CD4-positive, CD25-positive, alpha-beta regulatory T cell (primary cell): ENCODE measurements around the gene PTGFRN. TPM values are rescaled to one million over a fixed set of nuclear protein-coding genes. Genes with fewer than 3 reads are reported as not detected.

Experiments
- ATAC-seq, 2 donors: fragments of 150-1000 bp; cut with Tn5 transposase; one replicate each; pipeline ENCODE4 v1.10.0; 2021; ENCODE audit warnings: low read depth in 2 of 2, moderate number of reproducible peaks in 2 of 2, moderate library complexity in 1 of 2
- DNase-seq, 3 donors: peaks; one replicate each; pipeline versions ENCODE4 v3.0.0 to v3.0.0-alpha.2; 2012 to 2022; ENCODE audit warnings: mixed read lengths in 1 of 3
- H3K27ac ChIP-seq: one replicate; pipeline ENCODE4 v1.7.0; 2013; ENCODE audit warnings: mild to moderate bottlenecking, low read length; ENCODE audit not compliant: insufficient read depth, poor library complexity, severe bottlenecking
- H3K27me3 ChIP-seq: one replicate; pipeline ENCODE4 v1.7.0; 2013; ENCODE audit warnings: low read length; ENCODE audit not compliant: control insufficient read depth, insufficient read depth
- H3K36me3 ChIP-seq: one replicate; pipeline ENCODE4 v1.7.0; 2013; ENCODE audit warnings: mild to moderate bottlenecking, low read length, moderate library complexity; ENCODE audit not compliant: control insufficient read depth, insufficient read depth
- H3K4me1 ChIP-seq: 2 replicates; pipeline ENCODE4 v1.7.0; 2013; ENCODE audit warnings: mild to moderate bottlenecking, low read length; ENCODE audit not compliant: insufficient read depth, control insufficient read depth, poor library complexity, severe bottlenecking
- H3K4me3 ChIP-seq: one replicate; pipeline ENCODE4 v1.7.0; 2013; ENCODE audit warnings: low read depth, mild to moderate bottlenecking, low read length, moderate library complexity
- H3K9me3 ChIP-seq, 2 experiments: 1 replicate in 1 of 2; 2 replicates in 1 of 2; pipeline ENCODE4 v1.7.0; 2013; ENCODE audit warnings: low read length in 2 of 2, mild to moderate bottlenecking in 1 of 2, moderate library complexity in 1 of 2; ENCODE audit not compliant: control insufficient read depth in 2 of 2
- H3K27ac Mint-ChIP-seq, 3 donors: one replicate each; pipeline ENCODE4 v1.8.0; 2020 to 2022; ENCODE audit warnings: mild to moderate bottlenecking in 3 of 3, mixed read lengths in 3 of 3, moderate library complexity in 2 of 3
- H3K27me3 Mint-ChIP-seq: one replicate; pipeline ENCODE4 v1.8.0; 2022; ENCODE audit warnings: mild to moderate bottlenecking, mixed read lengths
- H3K36me3 Mint-ChIP-seq: one replicate; pipeline ENCODE4 v1.8.0; 2020; ENCODE audit warnings: mixed read lengths
- H3K4me1 Mint-ChIP-seq, 4 donors: one replicate each; pipeline ENCODE4 v1.8.0; 2020 to 2022; ENCODE audit warnings: mixed read lengths in 4 of 4, mild to moderate bottlenecking in 1 of 4
- H3K4me3 Mint-ChIP-seq, 4 donors: one replicate each; pipeline ENCODE4 v1.8.0; 2020 to 2022; ENCODE audit warnings: mild to moderate bottlenecking in 4 of 4, mixed read lengths in 4 of 4, moderate library complexity in 3 of 4
- H3K9me3 Mint-ChIP-seq, 7 donors: one replicate each; pipeline ENCODE4 v1.8.0; 2020 to 2022; ENCODE audit warnings: mixed read lengths in 7 of 7, mild to moderate bottlenecking in 3 of 7, moderate library complexity in 2 of 7
- polyA plus RNA-seq, 4 donors: library from polyadenylated mRNA; unstranded; fragments of 300-500 nt; fragmentation: Illumina TruSeq; gene quantifications; one replicate each; pipeline ENCODE4 v1.2.3, GENCODE V29; 2021
- total RNA-seq: library from RNA; stranded (reverse); gene quantifications from one replicate; pipeline ENCODE4 v1.2.3, GENCODE V29; 2022

The PTGFRN gene
- total and polyA plus RNA-seq, 5 donors from 2014 or later, result 0.02 to 0.17 (median 0.10) TPM; not detected in 2

- H3K27me3 ChIP-seq, result no peaks in the 10 kb centered on the region
- no peak overlapping the region for H3K4me3 ChIP-seq
- no peak overlapping the region for H3K4me3 Mint-ChIP-seq
- peak overlapping the region in 1 of 3 donors; percentile 37 for H3K27ac Mint-ChIP-seq
- peaks cover 0 to 4% (median 0%) of the 10 kb centered on the region in 7 donors for H3K9me3 Mint-ChIP-seq
- no peaks in the 10 kb centered on the region for H3K36me3 ChIP-seq
- peaks cover 20% of the 10 kb centered on the region for H3K4me1 ChIP-seq
- no peak overlapping the region for H3K27ac ChIP-seq
- no peak for DNase-seq
- peaks cover 8 to 37% (median 21%) of the 10 kb centered on the region in 4 donors for H3K4me1 Mint-ChIP-seq
- no peak for ATAC-seq
- no peaks in the 10 kb centered on the region for H3K27me3 Mint-ChIP-seq
- H3K36me3 Mint-ChIP-seq, result no peaks in the 10 kb centered on the region
- H3K9me3 ChIP-seq, result no peaks in the 10 kb centered on the region
These were observed 74.9 kb downstream of the PTGFRN start for GRCh38 chr1:116984406-116985160.

- no peaks in the 10 kb centered on the region for H3K27me3 Mint-ChIP-seq
- H3K27ac ChIP-seq, result peak overlapping the region; percentile 75
- no peaks in the 10 kb centered on the region for H3K27me3 ChIP-seq
- peak overlapping the region; percentile 80 to 87 (median 82) for H3K4me3 Mint-ChIP-seq
- peaks cover 11 to 42% (median 24%) of the 10 kb centered on the region in 4 donors for H3K4me1 Mint-ChIP-seq
- no peaks in the 10 kb centered on the region for H3K36me3 Mint-ChIP-seq
- peak overlapping the region; percentile 86 for H3K4me3 ChIP-seq
- no peaks in the 10 kb centered on the region for H3K9me3 Mint-ChIP-seq
- DNase-seq (peak in 1 of 3 donors; percentile 17), ATAC-seq (peak; percentile 40 to 44)
- H3K9me3 ChIP-seq, result no peaks in the 10 kb centered on the region
- peak overlapping the region; percentile 92 to 99 (median 96) for H3K27ac Mint-ChIP-seq
- H3K4me1 ChIP-seq, result peaks cover 25% of the 10 kb centered on the region
- H3K36me3 ChIP-seq, result no peaks in the 10 kb centered on the region
These were observed 76.9 kb downstream of the PTGFRN start for GRCh38 chr1:116986421-116987255.

GRCh38 chr1:116987256-116987555 is 77.5 kb downstream of the PTGFRN start:
- Histone ChIP-seq H3K27me3 (no peaks in the 10 kb centered on the region), H3K36me3 (no peaks in the 10 kb centered on the region), H3K9me3 (no peaks in the 10 kb centered on the region), H3K27ac (peak overlapping the region; percentile 75), H3K4me1 (peaks cover 31% of the 10 kb centered on the region), H3K4me3 (peak overlapping the region; percentile 86)
- DNase-seq (peak; percentile 44 to 87 (median 73)), ATAC-seq (peak; percentile 92 to 94)
- H3K27me3 Mint-ChIP-seq, result no peaks in the 10 kb centered on the region
- H3K36me3 Mint-ChIP-seq, result no peaks in the 10 kb centered on the region
- H3K4me1 Mint-ChIP-seq, result peaks cover 14 to 48% (median 29%) of the 10 kb centered on the region in 4 donors
- H3K4me3 Mint-ChIP-seq, result peak overlapping the region; percentile 80 to 87 (median 82)
- no peaks in the 10 kb centered on the region for H3K9me3 Mint-ChIP-seq
- H3K27ac Mint-ChIP-seq, result peak overlapping the region; percentile 92 to 99 (median 96)

- Histone ChIP-seq H3K36me3 (no peaks in the 10 kb centered on the region), H3K27me3 (no peaks in the 10 kb centered on the region), H3K4me3 (no peak overlapping the region), H3K4me1 (peaks cover 31% of the 10 kb centered on the region), H3K9me3 (no peaks in the 10 kb centered on the region), H3K27ac (no peak overlapping the region)
- H3K4me1 Mint-ChIP-seq, result peaks cover 14 to 49% (median 30%) of the 10 kb centered on the region in 4 donors
- H3K27me3 Mint-ChIP-seq, result no peaks in the 10 kb centered on the region
- no peak for ATAC-seq
- no peaks in the 10 kb centered on the region for H3K36me3 Mint-ChIP-seq
- H3K9me3 Mint-ChIP-seq, result no peaks in the 10 kb centered on the region
- DNase-seq, result no peak
- peak overlapping the region in 1 of 4 donors; percentile 80 for H3K4me3 Mint-ChIP-seq
- peak overlapping the region in 2 of 3 donors; percentile 92 to 96 for H3K27ac Mint-ChIP-seq
These were observed 78.5 kb downstream of the PTGFRN start for GRCh38 chr1:116988248-116988647.

GRCh38 chr1:116988908-116989307 is 79.2 kb downstream of the PTGFRN start:
- H3K4me3 ChIP-seq, result no peak overlapping the region
- no peaks in the 10 kb centered on the region for H3K27me3 ChIP-seq
- H3K36me3 ChIP-seq, result no peaks in the 10 kb centered on the region
- H3K27ac ChIP-seq, result no peak overlapping the region
- no peak for DNase-seq
- no peak for ATAC-seq
- Mint-ChIP-seq H3K27me3 (no peaks in the 10 kb centered on the region), H3K27ac (peak overlapping the region in 1 of 3 donors; percentile 53), H3K4me1 (peaks cover 14 to 49% (median 30%) of the 10 kb centered on the region in 4 donors), H3K9me3 (peaks cover 0 to 3% (median 0%) of the 10 kb centered on the region in 7 donors), H3K4me3 (peak overlapping the region in 1 of 4 donors; percentile 16), H3K36me3 (no peaks in the 10 kb centered on the region)
- H3K4me1 ChIP-seq, result peaks cover 31% of the 10 kb centered on the region
- no peaks in the 10 kb centered on the region for H3K9me3 ChIP-seq

- Mint-ChIP-seq H3K27me3 (no peaks in the 10 kb centered on the region), H3K36me3 (no peaks in the 10 kb centered on the region), H3K4me1 (peaks cover 14 to 45% (median 28%) of the 10 kb centered on the region in 4 donors), H3K4me3 (no peak overlapping the region), H3K27ac (no peak overlapping the region), H3K9me3 (peaks cover 0 to 3% (median 0%) of the 10 kb centered on the region in 7 donors)
- Histone ChIP-seq H3K4me3 (no peak overlapping the region), H3K9me3 (no peaks in the 10 kb centered on the region), H3K36me3 (no peaks in the 10 kb centered on the region), H3K4me1 (peaks cover 31% of the 10 kb centered on the region), H3K27ac (no peak overlapping the region), H3K27me3 (no peaks in the 10 kb centered on the region)
- DNase-seq, result no peak
- no peak for ATAC-seq
These were observed 80.1 kb downstream of the PTGFRN start for GRCh38 chr1:116989835-116990234.

GRCh38 chr1:116990612-116991151 is 81.0 kb downstream of the PTGFRN start:
- no peaks in the 10 kb centered on the region for H3K36me3 Mint-ChIP-seq
- no peaks in the 10 kb centered on the region for H3K27me3 Mint-ChIP-seq
- peaks cover 14 to 42% (median 28%) of the 10 kb centered on the region in 4 donors for H3K4me1 Mint-ChIP-seq
- H3K4me3 ChIP-seq, result no peak overlapping the region
- DNase-seq (no peak), ATAC-seq (no peak)
- H3K9me3 ChIP-seq, result no peaks in the 10 kb centered on the region
- H3K27me3 ChIP-seq, result no peaks in the 10 kb centered on the region
- no peaks in the 10 kb centered on the region for H3K36me3 ChIP-seq
- no peak overlapping the region for H3K4me3 Mint-ChIP-seq
- peaks cover 31% of the 10 kb centered on the region for H3K4me1 ChIP-seq
- H3K27ac ChIP-seq, result no peak overlapping the region
- no peak overlapping the region for H3K27ac Mint-ChIP-seq
- peaks cover 0 to 3% (median 0%) of the 10 kb centered on the region in 7 donors for H3K9me3 Mint-ChIP-seq
